Measurements from ENCODE around the gene HAPLN2. TPM values are rescaled to one million over a fixed set of nuclear protein-coding genes. Genes with fewer than 3 reads are reported as not detected.
"Not testable (repeated sequence)": the region's sequence is repeated elsewhere in the genome, so short reads cannot be mapped to it uniquely, and the experiment has no call there.

Gene HAPLN2
- total RNA-seq, 1 experiment from 2014 or later: 0.21 TPM

DNA sequence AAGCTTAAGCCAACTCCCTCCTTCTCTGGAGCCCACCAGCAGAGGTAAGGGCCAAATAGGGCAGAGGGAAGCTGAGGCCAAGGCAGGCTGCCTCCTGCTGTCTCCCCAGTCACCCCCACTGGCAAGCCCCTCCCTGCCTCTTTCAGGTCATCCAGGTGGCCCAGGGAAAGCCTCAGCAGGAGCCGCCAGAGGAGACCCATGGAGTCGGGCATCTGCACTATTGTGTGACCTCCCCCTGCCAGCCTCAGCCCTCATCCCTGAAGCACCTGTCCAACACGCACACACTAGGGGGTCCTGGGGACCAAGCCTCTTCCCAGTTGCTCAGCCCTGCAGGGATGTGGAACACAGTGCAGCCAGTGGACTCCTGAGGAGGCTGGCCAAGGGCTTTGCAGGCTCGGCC, 32.9 kb upstream of the HAPLN2 start:
- Histone ChIP-seq H3K36me3 (ENCODE audit: control insufficient read depth, insufficient read depth, low read length) (no peaks in the 10 kb centered on the region; the same call in 1 of the 2 replicates), H3K9me3 (ENCODE audit: control insufficient read depth, insufficient read depth, low read depth, low read length) (no peaks in the 10 kb centered on the region), H3K4me1 (ENCODE audit: control insufficient read depth, insufficient read depth, low read length) (peaks cover 28% of the 10 kb centered on the region), H3K4me3 (ENCODE audit: low read depth in 2 of 2, low read length in 2 of 2) (no peak overlapping the region), H3K27me3 (ENCODE audit: control insufficient read depth, insufficient read depth, low read length) (no peaks in the 10 kb centered on the region), H3K27ac (ENCODE audit: low read length) (no peak overlapping the region; the same call in 1 of the 2 replicates)
- in situ Hi-C loops (cut with HindIII; ENCODE audit: low pct_unique_long_range_greater_than_20kb, low sequenced_read_pairs) (no loop called here), intact Hi-C loops (cut with micrococcal nuclease; ENCODE audit: unreplicated experiment) (no loop called here)
- no peak for ATAC-seq
- TF ChIP-seq, protein P1, sequence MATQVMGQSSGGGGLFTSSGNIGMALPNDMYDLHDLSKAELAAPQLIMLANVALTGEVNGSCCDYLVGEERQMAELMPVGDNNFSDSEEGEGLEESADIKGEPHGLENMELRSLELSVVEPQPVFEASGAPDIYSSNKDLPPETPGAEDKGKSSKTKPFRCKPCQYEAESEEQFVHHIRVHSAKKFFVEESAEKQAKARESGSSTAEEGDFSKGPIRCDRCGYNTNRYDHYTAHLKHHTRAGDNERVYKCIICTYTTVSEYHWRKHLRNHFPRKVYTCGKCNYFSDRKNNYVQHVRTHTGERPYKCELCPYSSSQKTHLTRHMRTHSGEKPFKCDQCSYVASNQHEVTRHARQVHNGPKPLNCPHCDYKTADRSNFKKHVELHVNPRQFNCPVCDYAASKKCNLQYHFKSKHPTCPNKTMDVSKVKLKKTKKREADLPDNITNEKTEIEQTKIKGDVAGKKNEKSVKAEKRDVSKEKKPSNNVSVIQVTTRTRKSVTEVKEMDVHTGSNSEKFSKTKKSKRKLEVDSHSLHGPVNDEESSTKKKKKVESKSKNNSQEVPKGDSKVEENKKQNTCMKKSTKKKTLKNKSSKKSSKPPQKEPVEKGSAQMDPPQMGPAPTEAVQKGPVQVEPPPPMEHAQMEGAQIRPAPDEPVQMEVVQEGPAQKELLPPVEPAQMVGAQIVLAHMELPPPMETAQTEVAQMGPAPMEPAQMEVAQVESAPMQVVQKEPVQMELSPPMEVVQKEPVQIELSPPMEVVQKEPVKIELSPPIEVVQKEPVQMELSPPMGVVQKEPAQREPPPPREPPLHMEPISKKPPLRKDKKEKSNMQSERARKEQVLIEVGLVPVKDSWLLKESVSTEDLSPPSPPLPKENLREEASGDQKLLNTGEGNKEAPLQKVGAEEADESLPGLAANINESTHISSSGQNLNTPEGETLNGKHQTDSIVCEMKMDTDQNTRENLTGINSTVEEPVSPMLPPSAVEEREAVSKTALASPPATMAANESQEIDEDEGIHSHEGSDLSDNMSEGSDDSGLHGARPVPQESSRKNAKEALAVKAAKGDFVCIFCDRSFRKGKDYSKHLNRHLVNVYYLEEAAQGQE (IDR thresholded peaks at IDR 0.05; ENCODE audit: insufficient read depth in 1 of 2, low read depth in 2 of 2, low read length in 1 of 2): no peak
- TF ChIP-seq SIN3A (IDR thresholded peaks at IDR 0.05; ENCODE audit: borderline replicate concordance, insufficient read depth, low read depth, low read length) (no peak), TCF7L2 (IDR thresholded peaks at IDR 0.05; ENCODE audit: low read depth, low read length) (no peak), POLR2AphosphoS5 (IDR thresholded peaks at IDR 0.05; ENCODE audit: low read depth, low read length) (no peak)
- TF ChIP-seq, protein P2, sequence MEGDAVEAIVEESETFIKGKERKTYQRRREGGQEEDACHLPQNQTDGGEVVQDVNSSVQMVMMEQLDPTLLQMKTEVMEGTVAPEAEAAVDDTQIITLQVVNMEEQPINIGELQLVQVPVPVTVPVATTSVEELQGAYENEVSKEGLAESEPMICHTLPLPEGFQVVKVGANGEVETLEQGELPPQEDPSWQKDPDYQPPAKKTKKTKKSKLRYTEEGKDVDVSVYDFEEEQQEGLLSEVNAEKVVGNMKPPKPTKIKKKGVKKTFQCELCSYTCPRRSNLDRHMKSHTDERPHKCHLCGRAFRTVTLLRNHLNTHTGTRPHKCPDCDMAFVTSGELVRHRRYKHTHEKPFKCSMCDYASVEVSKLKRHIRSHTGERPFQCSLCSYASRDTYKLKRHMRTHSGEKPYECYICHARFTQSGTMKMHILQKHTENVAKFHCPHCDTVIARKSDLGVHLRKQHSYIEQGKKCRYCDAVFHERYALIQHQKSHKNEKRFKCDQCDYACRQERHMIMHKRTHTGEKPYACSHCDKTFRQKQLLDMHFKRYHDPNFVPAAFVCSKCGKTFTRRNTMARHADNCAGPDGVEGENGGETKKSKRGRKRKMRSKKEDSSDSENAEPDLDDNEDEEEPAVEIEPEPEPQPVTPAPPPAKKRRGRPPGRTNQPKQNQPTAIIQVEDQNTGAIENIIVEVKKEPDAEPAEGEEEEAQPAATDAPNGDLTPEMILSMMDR (IDR thresholded peaks at IDR 0.05): no peak
- POLR2A ChIA-PET: no interaction called here
- no peak for DNase-seq (ENCODE audit: low read depth, low spot score)
- CTCF ChIA-PET: interaction anchor here (0.6 kb wide), 1 partner anchor 31 kb away, joined by 4 read pairs; no protein-coding TSS in a partner anchor
- no TSS peak for BruUV-seq (replicated peaks)

DNA sequence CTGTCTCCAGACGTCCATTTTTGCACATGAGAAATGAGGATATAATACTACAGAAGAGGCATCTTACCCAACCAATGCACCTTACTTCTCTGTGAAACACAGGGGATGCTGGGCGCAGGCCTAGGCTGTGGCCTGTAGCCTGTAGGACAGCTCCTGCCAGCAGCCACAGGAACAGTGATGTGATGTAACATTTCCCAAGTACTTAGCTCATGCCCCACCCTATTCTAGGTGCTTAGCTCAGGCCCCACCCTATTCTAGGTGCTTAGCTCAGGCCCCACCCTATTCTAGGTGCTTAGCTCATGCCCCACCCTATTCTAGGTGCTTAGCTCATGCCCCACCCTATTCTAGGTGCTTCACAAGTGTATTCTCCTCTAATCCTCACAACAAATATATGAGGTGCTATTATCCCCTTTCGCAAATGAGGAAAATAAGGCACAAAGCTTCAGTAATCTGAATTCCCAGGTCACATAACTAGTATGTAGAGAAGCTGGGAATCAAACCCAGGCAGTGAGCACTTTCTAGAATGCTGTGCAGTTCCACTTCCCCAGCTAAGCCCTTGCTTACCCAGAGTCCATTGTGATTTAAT, 32.2 kb upstream of the HAPLN2 start:
- no TSS peak for BruUV-seq (replicated peaks)
- Histone ChIP-seq H3K36me3 (ENCODE audit: control insufficient read depth, insufficient read depth, low read length) (no peaks in the 10 kb centered on the region; the same call in 1 of the 2 replicates), H3K4me3 (ENCODE audit: low read depth in 2 of 2, low read length in 2 of 2) (no peak overlapping the region), H3K9me3 (ENCODE audit: control insufficient read depth, insufficient read depth, low read depth, low read length) (no peaks in the 10 kb centered on the region), H3K27ac (ENCODE audit: low read length) (peak overlapping the region; percentile 51; the same call in 1 of the 2 replicates), H3K4me1 (ENCODE audit: control insufficient read depth, insufficient read depth, low read length) (peaks cover 28% of the 10 kb centered on the region), H3K27me3 (ENCODE audit: control insufficient read depth, insufficient read depth, low read length) (no peaks in the 10 kb centered on the region)
- intact Hi-C loops (cut with micrococcal nuclease; ENCODE audit: unreplicated experiment) (no loop called here), in situ Hi-C loops (cut with HindIII; ENCODE audit: low pct_unique_long_range_greater_than_20kb, low sequenced_read_pairs) (no loop called here)
- CTCF ChIA-PET: interaction anchor here (0.6 kb wide), 1 partner anchor 226 kb away, joined by 3 read pairs; no protein-coding TSS in a partner anchor
- DNase-seq (ENCODE audit: low read depth, low spot score) (no peak), ATAC-seq (no peak)
- TF ChIP-seq, protein P1 (IDR thresholded peaks at IDR 0.05; ENCODE audit: insufficient read depth in 1 of 2, low read depth in 2 of 2, low read length in 1 of 2): no peak
- TF ChIP-seq, protein P2 (IDR thresholded peaks at IDR 0.05): no peak
- TF ChIP-seq SIN3A (IDR thresholded peaks at IDR 0.05; ENCODE audit: borderline replicate concordance, insufficient read depth, low read depth, low read length) (no peak), POLR2AphosphoS5 (IDR thresholded peaks at IDR 0.05; ENCODE audit: low read depth, low read length) (no peak), TCF7L2 (IDR thresholded peaks at IDR 0.05; ENCODE audit: low read depth, low read length) (no peak)
- POLR2A ChIA-PET: interaction anchor here (0.5 kb wide), 1 partner anchor 127 kb away, joined by 12 read pairs; no protein-coding TSS in a partner anchor

DNA sequence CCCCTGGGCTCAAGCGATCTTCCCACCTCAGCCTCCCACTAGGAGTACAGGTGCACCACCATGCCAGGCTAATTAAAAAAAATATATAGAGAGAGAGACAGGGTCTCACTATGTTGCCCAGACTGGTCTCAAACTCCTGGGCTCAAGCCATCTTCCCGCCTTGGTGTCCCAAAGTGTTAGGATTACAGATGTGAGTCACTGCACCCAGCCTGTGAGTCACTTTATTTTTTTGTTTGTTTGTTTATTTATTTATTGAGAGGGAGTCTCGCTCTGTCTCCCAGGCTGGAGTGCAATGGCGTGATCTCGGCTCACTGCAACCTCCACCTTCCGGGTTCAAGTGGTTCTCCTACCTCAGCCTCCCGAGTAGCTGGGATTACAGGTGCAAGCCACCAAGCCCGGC, 31.3 kb upstream of the HAPLN2 start:
- POLR2A ChIA-PET; H3K9me3 ChIP-seq (ENCODE audit: control insufficient read depth, insufficient read depth, low read depth, low read length); H3K4me3 ChIP-seq (ENCODE audit: low read depth in 2 of 2, low read length in 2 of 2); DNase-seq (ENCODE audit: low read depth, low spot score); in situ Hi-C loops (cut with HindIII; ENCODE audit: low pct_unique_long_range_greater_than_20kb, low sequenced_read_pairs); H3K36me3 ChIP-seq (ENCODE audit: control insufficient read depth, insufficient read depth, low read length); H3K27me3 ChIP-seq (ENCODE audit: control insufficient read depth, insufficient read depth, low read length); intact Hi-C loops (cut with micrococcal nuclease; ENCODE audit: unreplicated experiment); BruUV-seq (replicated peaks): not testable (repeated sequence)
- Histone ChIP-seq H3K27ac (ENCODE audit: low read length) (peak overlapping the region; percentile 51; the same call in 1 of the 2 replicates), H3K4me1 (ENCODE audit: control insufficient read depth, insufficient read depth, low read length) (peaks cover 28% of the 10 kb centered on the region)
- ATAC-seq: peak; percentile 39
- CTCF ChIA-PET: interaction anchor here (0.6 to 0.7 kb wide), 2 partner anchors 15 to 143 kb away, joined by 3 to 4 read pairs; no protein-coding TSS in a partner anchor
